Measurements from ENCODE around the gene IPO9. TPM values are rescaled to one million over a fixed set of nuclear protein-coding genes. Genes with fewer than 3 reads are reported as not detected.

Gene IPO9
- total and polyA plus RNA-seq, 10 of the 15 experiments (the other 5 are each of a cell fraction or from before 2014, with no cell fraction given), result 19.1 to 77.3 (median 34.1) TPM

- Histone ChIP-seq H3K9ac (ENCODE audit: control insufficient read depth, insufficient read depth, low read length) (no peak overlapping the region), H3K27me3 (replicated peaks in 1 of 2; ENCODE audit: control insufficient read depth in 2 of 2, insufficient read depth in 2 of 2, low read length in 1 of 2) (no peaks in the 10 kb centered on the region; a peak in 2 of 4 replicates), H3K4me3 (no peak overlapping the region), H3K36me3 (ENCODE audit: control insufficient read depth in 2 of 2, insufficient read depth in 2 of 2, low read length in 1 of 2) (no peaks in the 10 kb centered on the region), H2AFZ (ENCODE audit: control insufficient read depth, low read depth, low read length) (no peak overlapping the region), H3K4me1 (ENCODE audit: control insufficient read depth, insufficient read depth, low read length) (peaks cover 4% of the 10 kb centered on the region; the same call in 1 of the 2 replicates), H3K9me3 (replicated peaks; ENCODE audit: control insufficient read depth, insufficient read depth, low read length) (no peaks in the 10 kb centered on the region), H4K20me1 (ENCODE audit: control insufficient read depth, insufficient read depth) (no peaks in the 10 kb centered on the region), H3K79me2 (ENCODE audit: control insufficient read depth, insufficient read depth, low read length) (no peaks in the 10 kb centered on the region), H3K27ac (ENCODE audit: control insufficient read depth, insufficient read depth) (no peak overlapping the region), H3K4me2 (ENCODE audit: control insufficient read depth, insufficient read depth) (no peak overlapping the region)
- TF ChIP-seq EGR1 (IDR thresholded peaks at IDR 0.05; ENCODE audit: borderline replicate concordance in 1 of 2, low read depth in 2 of 2, low read length in 2 of 2), result no peak
- ChIA-PET POLR2A (no interaction called here), CTCF (interaction anchor here (2.1 kb wide), 1 partner anchor 19 kb away, joined by 11 read pairs; no protein-coding TSS in a partner anchor), RAD21 (ENCODE audit: unreplicated experiment) (no interaction called here), SMC1A (ENCODE audit: uncharacterized antibody, unreplicated experiment) (no interaction called here)
- FAIRE-seq (no peak), DNase-seq (ENCODE audit: low read depth, low spot score) (no peak), ATAC-seq (no peak)
- 51% methylated on average over 11 of the region's 14 CpGs for WGBS (ENCODE audit: insufficient coverage, insufficient replicate concordance, low lambda C conversion rate, missing lambda C conversion rate)
- BruUV-seq (replicated peaks), result no TSS peak
- in situ Hi-C loops (cut with MboI) (no loop called here), intact Hi-C loops (cut with micrococcal nuclease; ENCODE audit: unreplicated experiment) (no loop called here)
Observed at GRCh38 chr1:201914456-201915235, 85.7 kb downstream of the IPO9 start.

- no peaks in the 10 kb centered on the region for H3K9me3 ChIP-seq (replicated peaks; ENCODE audit: control insufficient read depth, insufficient read depth, low read length)
- in situ Hi-C loops (cut with MboI) (no loop called here), intact Hi-C loops (cut with micrococcal nuclease; ENCODE audit: unreplicated experiment) (no loop called here)
- H3K4me1 ChIP-seq (ENCODE audit: control insufficient read depth, insufficient read depth, low read length), result peaks cover 4% of the 10 kb centered on the region; the same call in 1 of the 2 replicates
- POLR2A ChIA-PET, result no interaction called here
- H3K36me3 ChIP-seq (ENCODE audit: control insufficient read depth in 2 of 2, insufficient read depth in 2 of 2, low read length in 1 of 2), result no peaks in the 10 kb centered on the region
- CTCF ChIA-PET, result no interaction called here
- no peak overlapping the region for H3K4me3 ChIP-seq
- no peak overlapping the region for H3K27ac ChIP-seq (ENCODE audit: control insufficient read depth, insufficient read depth)
- no peak for FAIRE-seq
- H4K20me1 ChIP-seq (ENCODE audit: control insufficient read depth, insufficient read depth), result no peaks in the 10 kb centered on the region
- no peaks in the 10 kb centered on the region for H3K79me2 ChIP-seq (ENCODE audit: control insufficient read depth, insufficient read depth, low read length)
- no peak for TF ChIP-seq RELB (IDR thresholded peaks at IDR 0.05; ENCODE audit: low read depth)
- TF ChIP-seq CREM (IDR thresholded peaks at IDR 0.05; ENCODE audit: low read depth), result no peak
- no peak for TF ChIP-seq KAT2A (conservative IDR thresholded peaks at IDR 0.05; ENCODE audit: control insufficient read depth, low read depth, low read length)
- no peak for TF ChIP-seq EP300 (IDR thresholded peaks at IDR 0.05; ENCODE audit: borderline replicate concordance in 1 of 2, control insufficient read depth in 1 of 2, low read depth in 2 of 2, low read length in 2 of 2)
- RAD21 ChIA-PET (ENCODE audit: unreplicated experiment), result no interaction called here
- BruUV-seq (replicated peaks), result no TSS peak
- WGBS (ENCODE audit: insufficient coverage, insufficient replicate concordance, low lambda C conversion rate, missing lambda C conversion rate), result 25% methylated on average over 11 of the region's 11 CpGs
- ATAC-seq, result peak; percentile 76
- DNase-seq (ENCODE audit: low read depth, low spot score), result no peak
- H3K4me2 ChIP-seq (ENCODE audit: control insufficient read depth, insufficient read depth), result peak overlapping the region; percentile 9; the same call in 1 of the 2 replicates
- no peak overlapping the region for H3K9ac ChIP-seq (ENCODE audit: control insufficient read depth, insufficient read depth, low read length)
- no peaks in the 10 kb centered on the region; a peak in 1 of 4 replicates for H3K27me3 ChIP-seq (replicated peaks in 1 of 2; ENCODE audit: control insufficient read depth in 2 of 2, insufficient read depth in 2 of 2, low read length in 1 of 2)
- H2AFZ ChIP-seq (ENCODE audit: control insufficient read depth, low read depth, low read length), result no peak overlapping the region
- SMC1A ChIA-PET (ENCODE audit: uncharacterized antibody, unreplicated experiment), result no interaction called here
Observed at GRCh38 chr1:201916649-201917249, 87.8 kb downstream of the IPO9 start.

Measured in GM12878 (cell line).